Measurements from ENCODE around the gene ATP11A. TPM values are rescaled to one million over a fixed set of nuclear protein-coding genes. Genes with fewer than 3 reads are reported as not detected.

Gene ATP11A
- 5.7 TPM for polyA plus RNA-seq (2013, experiment 1 of 2; ENCODE audit: insufficient read length)
- polyA plus RNA-seq (2013, experiment 2 of 2; ENCODE audit: insufficient read length): 6.8 TPM

DNA sequence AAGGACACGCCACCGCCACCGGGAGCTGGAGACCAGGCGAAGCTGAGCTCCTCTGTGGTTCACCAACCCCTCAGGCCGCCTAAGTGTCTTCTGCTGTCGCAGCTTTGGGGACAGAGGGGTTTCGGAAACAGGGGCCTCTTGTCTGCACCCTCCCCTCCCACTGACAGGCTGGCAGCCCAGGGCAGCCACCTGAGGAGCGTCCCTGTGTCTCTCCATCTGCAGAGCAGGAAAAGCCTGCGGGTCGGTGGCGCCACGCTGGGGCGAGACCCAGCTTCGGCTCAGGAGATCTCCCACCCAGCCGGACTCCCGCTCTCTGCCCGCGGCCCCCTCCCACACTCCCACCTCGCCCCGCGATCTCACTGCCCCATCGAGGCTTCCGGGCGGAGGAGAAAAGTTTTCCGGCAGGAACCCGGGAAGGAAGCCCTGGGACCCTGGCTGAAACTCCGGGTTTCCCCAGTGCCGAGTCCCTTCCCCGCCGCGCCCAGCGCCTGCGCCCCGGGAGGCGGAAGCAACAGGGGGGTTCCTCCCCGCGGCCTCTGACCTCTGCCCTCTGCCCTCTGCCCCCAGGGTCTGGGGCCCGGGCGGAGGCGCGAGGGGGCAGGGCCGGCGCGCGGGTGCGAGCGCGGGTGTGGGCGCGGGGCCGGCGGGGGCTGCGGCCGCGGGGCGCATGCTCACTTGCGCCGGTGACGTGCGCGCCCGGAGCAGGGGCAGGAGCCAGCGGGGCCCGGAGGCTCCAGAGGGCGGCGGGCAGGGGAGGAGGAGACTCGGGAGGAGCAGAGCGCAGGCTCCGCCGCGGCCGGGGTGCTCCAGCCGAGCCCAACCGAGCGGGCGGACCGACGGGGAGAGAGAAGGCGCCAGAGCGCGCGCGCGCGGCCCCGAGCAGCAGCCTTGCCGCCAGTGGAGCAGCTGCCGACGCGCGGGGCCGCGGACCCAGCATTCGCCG is at the start of gene ATP11A:
Gene ATP11A, plus strand, starts transcription at position 736 of the 943 bp plus-strand sequence. CDS start 379 bp downstream, outside the sequence.
- peak; percentile 91 for DNase-seq

GRCh38 chr13:112641456-112642089 is 48.3 kb upstream of the ATP11A start:
- DNase-seq: no peak

DNA sequence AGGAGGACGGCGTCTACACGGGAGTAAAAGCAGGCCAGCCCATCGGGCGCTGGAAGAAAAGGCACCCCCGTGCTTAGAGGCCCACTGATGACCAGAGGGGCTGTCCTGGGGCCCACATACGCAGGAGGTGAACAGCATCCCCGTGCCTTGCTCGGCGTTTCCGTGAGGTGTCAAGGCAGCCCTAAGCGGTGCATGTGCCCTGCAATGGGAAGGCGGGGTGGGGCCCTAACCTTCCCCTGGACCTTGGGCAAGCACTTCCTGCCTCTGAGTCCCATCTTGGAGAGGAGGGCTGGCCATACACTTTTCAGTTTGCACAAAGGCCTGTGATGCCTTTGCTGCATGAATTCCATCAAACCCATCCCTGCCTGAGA is 47.8 kb upstream of the ATP11A start:
- no peak for DNase-seq

DNA sequence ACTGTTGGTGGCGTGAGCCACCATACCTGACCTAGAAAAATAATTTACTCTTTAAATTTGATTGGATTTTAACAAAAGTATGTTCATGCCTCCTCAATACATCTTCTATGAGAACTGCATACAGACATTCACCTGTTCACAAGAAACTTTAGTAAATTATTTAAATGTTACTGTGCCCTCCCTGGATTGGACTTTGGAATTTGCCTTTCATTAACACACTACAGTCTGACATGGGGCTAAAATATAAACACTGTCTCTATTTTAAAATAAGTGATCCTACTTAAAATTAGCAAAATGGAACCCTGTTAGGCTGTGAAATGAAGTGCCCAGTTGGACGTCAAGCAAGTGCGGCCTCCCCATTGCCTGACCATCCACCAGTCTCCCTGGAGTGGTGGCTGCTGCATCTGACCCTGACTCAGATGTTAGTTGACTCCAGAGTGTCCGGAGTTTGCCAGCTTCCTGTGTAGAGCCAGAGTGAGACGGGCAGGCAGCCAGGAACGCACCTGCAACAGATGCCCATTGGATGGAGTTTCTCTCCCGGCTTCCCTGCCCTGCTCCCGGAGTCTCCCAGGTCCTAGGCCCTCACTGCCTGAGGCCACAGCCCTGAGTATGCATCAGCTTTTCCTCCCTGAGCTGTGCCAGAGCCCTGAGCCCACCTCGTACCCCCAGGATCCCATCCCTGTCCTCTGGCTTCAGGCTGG is 45.9 kb upstream of the ATP11A start:
- no peak for DNase-seq

- no peak for DNase-seq
These were observed 44.4 kb upstream of the ATP11A start for GRCh38 chr13:112645327-112645914.

DNA sequence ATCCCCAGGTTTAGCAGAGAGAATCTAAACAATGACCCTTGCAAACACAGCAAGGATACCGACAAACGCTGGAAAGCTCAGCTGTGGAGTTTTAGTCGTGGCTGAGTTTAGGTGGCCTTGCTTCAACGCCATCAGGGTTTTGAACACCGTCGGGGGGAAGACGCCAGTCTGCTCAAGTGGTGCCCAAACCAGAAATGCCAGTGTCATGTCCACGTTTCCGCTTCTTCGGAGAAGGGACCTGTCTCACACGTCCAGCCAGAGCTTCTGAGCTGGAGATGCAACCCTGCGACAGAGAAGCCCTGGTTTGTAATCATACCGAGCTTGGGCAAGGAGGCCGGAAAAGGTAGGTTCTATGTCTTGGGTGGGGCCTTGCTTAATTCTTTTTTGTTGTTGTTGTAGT is 42.6 kb upstream of the ATP11A start:
- no peak for DNase-seq

GRCh38 chr13:112648101-112648500 is 41.7 kb upstream of the ATP11A start:
- no peak for DNase-seq

- DNase-seq: no peak
These were observed 40.7 kb upstream of the ATP11A start for GRCh38 chr13:112648966-112649690.

DNA sequence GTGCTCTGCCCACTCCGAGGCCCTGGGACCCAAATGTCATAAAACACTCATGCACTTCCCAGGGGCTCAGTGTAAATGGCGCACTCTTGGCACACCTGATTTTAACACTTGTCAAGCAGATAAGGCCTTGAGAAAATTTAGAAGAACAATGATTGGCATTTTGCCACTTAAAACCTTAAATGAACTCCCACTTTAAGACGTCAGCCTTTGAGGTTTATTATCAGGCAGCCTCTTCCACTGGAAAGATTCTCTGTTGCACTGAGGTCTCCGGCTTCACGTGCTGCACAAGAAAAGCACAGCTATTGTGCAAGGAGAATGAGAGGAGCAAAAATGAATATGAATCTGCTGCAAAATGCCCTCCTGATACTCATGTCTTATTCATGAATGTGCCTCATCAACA is 38.5 kb upstream of the ATP11A start:
- no peak for DNase-seq

- no peak for DNase-seq
These were observed 37.9 kb upstream of the ATP11A start for GRCh38 chr13:112651750-112652511.

DNA sequence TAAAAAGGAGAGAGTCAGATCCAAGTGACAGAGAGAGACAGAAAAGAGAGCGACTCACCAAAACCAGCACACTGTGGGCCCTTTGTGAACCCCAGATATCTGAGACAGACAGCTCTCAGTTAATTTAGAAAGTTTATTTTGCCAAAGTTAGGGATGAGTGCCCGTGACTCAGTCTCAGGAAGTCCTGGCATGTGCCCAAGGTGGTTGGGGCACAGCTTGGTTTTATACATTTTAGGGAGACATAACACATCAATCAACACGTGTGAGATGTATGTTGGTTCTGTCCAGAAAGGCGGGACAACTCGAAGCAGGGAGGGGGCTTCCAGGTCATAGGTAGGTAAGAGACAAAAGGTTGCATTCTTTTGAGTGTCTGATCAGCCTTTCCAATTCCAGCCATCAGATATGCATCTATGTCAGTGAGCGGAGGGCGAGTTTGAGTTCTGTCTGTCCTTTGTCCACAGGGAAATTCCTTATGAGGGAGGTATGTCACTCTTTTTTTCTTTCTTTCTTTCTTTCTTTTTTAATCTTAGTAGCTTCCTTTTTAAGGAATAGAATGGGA is 37.2 kb upstream of the ATP11A start:
- peak; percentile 3 for DNase-seq

GRCh38 chr13:112653071-112653470 is 36.8 kb upstream of the ATP11A start:
- no peak for DNase-seq

DNA sequence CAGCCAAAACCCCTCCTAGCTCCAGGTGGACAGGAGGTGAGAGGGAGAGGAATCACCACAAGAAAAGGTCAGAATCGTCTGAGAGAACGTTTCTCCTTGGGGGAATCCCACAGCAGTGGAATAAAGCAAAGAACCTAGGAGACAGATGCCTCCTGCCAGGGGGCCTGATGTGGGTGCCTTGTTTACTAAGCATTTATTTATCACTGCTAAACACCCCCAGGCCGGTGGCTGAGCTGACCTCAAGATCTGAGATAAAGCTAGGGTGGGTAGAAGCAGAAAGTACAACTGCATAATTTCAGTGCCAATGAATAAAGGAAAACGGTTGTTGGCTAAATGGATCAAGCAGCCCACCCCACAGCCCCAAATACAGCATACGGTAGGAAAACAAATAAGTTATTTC is 33.9 kb upstream of the ATP11A start:
- DNase-seq: no peak

GRCh38 chr13:112657850-112658445 is 31.9 kb upstream of the ATP11A start:
- DNase-seq: peak; percentile 54

DNA sequence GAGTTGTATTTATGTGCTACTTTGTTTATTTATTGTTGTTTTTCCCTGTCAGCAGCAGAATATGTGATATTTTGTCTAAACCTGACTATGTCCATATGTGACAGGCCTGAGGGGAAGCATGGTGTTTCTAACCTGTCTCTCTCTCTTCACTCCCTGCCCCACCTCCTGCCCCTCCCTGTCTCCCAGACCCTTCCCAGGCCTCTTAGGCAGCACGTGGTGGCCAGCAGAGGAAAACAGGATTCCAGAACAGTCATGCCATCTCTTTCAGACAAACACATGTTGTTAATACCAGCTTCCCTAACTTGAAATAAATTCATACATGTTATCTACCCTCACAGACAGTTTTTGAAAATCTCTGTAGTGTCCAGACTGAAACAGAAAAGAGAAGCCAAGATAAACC is 31.0 kb upstream of the ATP11A start:
- no peak for DNase-seq

GRCh38 chr13:112661291-112661690 is 28.5 kb upstream of the ATP11A start:
- no peak for DNase-seq

DNA sequence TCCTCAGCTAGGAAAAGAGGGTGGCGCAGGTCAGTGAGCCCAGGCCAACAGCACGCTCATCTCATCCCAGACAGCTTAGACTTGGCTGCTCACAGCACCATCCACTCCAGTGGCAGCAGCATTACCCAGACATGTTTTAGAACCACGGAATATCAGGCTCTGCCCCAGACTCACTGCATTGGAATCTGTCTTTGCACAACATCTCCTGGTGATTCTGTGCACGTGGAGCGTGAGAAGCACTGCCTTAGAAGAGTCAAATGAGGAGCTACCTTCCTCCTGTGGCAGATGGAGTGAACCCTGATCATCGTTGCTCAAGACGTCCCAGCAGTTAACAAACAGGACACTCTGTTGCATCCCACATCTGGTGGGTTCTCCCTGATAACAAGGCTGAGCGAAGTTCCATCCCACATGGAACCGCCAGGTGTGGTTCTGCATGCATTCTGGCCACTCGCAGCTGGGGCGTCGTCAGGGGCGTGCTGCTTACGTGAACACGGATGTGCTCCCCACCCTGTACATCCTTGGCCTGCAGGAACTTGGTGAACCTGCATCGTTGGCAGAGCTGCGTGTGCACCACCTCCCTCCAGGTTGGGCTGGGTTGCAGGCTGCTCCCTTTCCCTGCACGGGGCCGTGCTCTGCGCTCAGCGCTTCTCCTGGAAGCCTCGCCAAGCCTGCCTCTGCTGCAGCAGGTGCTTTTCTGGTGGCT is 25.2 kb upstream of the ATP11A start:
- no peak for DNase-seq

GRCh38 chr13:112668924-112669323 is 20.9 kb upstream of the ATP11A start:
- DNase-seq: no peak

GRCh38 chr13:112669881-112670499 is 19.8 kb upstream of the ATP11A start:
- DNase-seq: no peak
